A673 (cell line): Measurements from ENCODE around the gene GABRB2.

ENCODE experiments used
- CTCF ChIP-seq: fragments of 300-800, 200-600 bp; sonication (generic); conservative IDR thresholded peaks from 2 replicates; pipeline ENCODE4 v1.5.1; 2017; ENCODE audit warnings: low read depth, mild to moderate bottlenecking, antibody characterized with exemption, low read length, moderate library complexity, mixed read lengths
- EZH2 ChIP-seq: fragments of 200-600 bp; sonication (generic); IDR thresholded peaks from 2 replicates; pipeline ENCODE4 v1.6.1; 2017; ENCODE audit warnings: borderline replicate concordance, low read depth, mild to moderate bottlenecking, mixed read lengths, antibody characterized with exemption, low read length; ENCODE audit not compliant: poor library complexity, severe bottlenecking

GRCh38 chr5:161535762-161536161 lies 10.8 kb downstream of the GABRB2 start:
- TF ChIP-seq CTCF, result no peak
- no peak for TF ChIP-seq EZH2
